HCT116 (cell line): ENCODE data around the gene SEC14L6. TPM values are rescaled to one million over a fixed set of nuclear protein-coding genes. Genes with fewer than 3 reads are reported as not detected.

Experiments
- ATAC-seq: fragments of 200-7000 bp; cut with Tn5 transposase; 2 replicates; pipeline ENCODE4 v1.9.1; 2020; ENCODE audit warnings: mild to moderate bottlenecking, moderate library complexity
- BruUV-seq: library from RNA; stranded (reverse); fragments of 400-500 nt; replicated peaks from 2 replicates; lab custom pipeline; 2021; lab: Mats Ljungman, UMichigan
- CTCF ChIA-PET: fragments of 300-600 bp; sonication (Branson Sonifier 250); formaldehyde crosslinking; loops from one replicate; lab custom pipeline; 2021; ENCODE audit warnings: antibody characterized with exemption; lab: Charles Lee
- POLR2A ChIA-PET: fragments of 300-600, 350-600 bp; sonication (Branson Sonifier 250); formaldehyde crosslinking; loops from one replicate; lab custom pipeline; 2021; ENCODE audit warnings: antibody characterized with exemption; lab: Charles Lee
- RAD21 ChIA-PET, 2 experiments: fragments of 300-600 bp; sonication (Branson Sonifier 250); formaldehyde crosslinking; loops; one replicate each; lab custom pipeline; 2023; ENCODE audit warnings: low total read pairs in 2 of 2; ENCODE audit not compliant: uncharacterized antibody in 2 of 2, unreplicated experiment in 2 of 2, low non-redundant PET in 1 of 2; lab: Charles Lee
- DNase-seq: peaks from one replicate; pipeline ENCODE4 v3.0.0-alpha.2; 2010; ENCODE audit warnings: low read depth, low spot score
- H2AFZ ChIP-seq: fragments of 200-600 bp; shearing (Covaris generic), sonication (generic); 2 replicates; pipeline ENCODE4 v1.6.1; 2017; ENCODE audit warnings: low read depth, mixed run types, mixed read lengths, antibody characterized with exemption, low read length; ENCODE audit not compliant: poor library complexity, severe bottlenecking
- H3K27ac ChIP-seq: 2 replicates; pipeline ENCODE4 v1.5.1; 2012; ENCODE audit warnings: low read depth, low read length
- H3K27me3 ChIP-seq: fragments of 200-600 bp; sonication (generic); 2 replicates; pipeline ENCODE4 v1.6.1; 2016; ENCODE audit warnings: mixed run types, low read length, mixed read lengths; ENCODE audit not compliant: insufficient read depth
- H3K36me3 ChIP-seq, 2 experiments: fragments of 200-500 bp in 1 of 2; fragments of 200-600 bp in 1 of 2; sonication (Bioruptor generic) in 1 of 2; sonication (generic) in 1 of 2; 2 replicates each; pipeline versions ENCODE4 v1.5.1 to v1.6.1; 2014 to 2016; ENCODE audit warnings: low read length in 2 of 2, inconsistent platforms in 1 of 2, mixed read lengths in 1 of 2, mixed run types in 1 of 2; ENCODE audit not compliant: insufficient read depth in 2 of 2, control insufficient read depth in 1 of 2
- H3K4me1 ChIP-seq, 2 experiments: fragments of 200-600 bp in 1 of 2; sonication (generic) in 1 of 2; 2 replicates each; pipeline versions ENCODE4 v1.5.1 to v1.6.1; 2012 to 2017; ENCODE audit warnings: low read length in 2 of 2, inconsistent platforms in 1 of 2, mild to moderate bottlenecking in 1 of 2, mixed read lengths in 1 of 2, mixed run types in 1 of 2, moderate library complexity in 1 of 2; ENCODE audit not compliant: insufficient read depth in 2 of 2, control insufficient read depth in 1 of 2
- H3K4me2 ChIP-seq: fragments of 200-600 bp; sonication (generic); 2 replicates; pipeline ENCODE4 v1.6.1; 2017; ENCODE audit warnings: mixed run types, low read length, mixed read lengths
- H3K4me3 ChIP-seq, 2 experiments: fragments of 200-600 bp in 1 of 2; sonication (generic) in 1 of 2; replicated peaks in 1 of 2; 2 replicates each; pipeline ENCODE4 v1.5.1; 2011 to 2016; ENCODE audit warnings: low read length in 2 of 2, control low read depth in 1 of 2, low read depth in 1 of 2, mild to moderate bottlenecking in 1 of 2, mixed read lengths in 1 of 2, mixed run types in 1 of 2
- H3K79me2 ChIP-seq: fragments of 200-600 bp; sonication (generic); 2 replicates; pipeline ENCODE4 v1.6.1; 2017; ENCODE audit warnings: mild to moderate bottlenecking, mixed run types, low read length, moderate library complexity, mixed read lengths; ENCODE audit not compliant: insufficient read depth
- H3K9ac ChIP-seq: fragments of 200-600 bp; sonication (generic); 2 replicates; pipeline ENCODE4 v1.6.1; 2016; ENCODE audit warnings: low read length, mixed read lengths
- H3K9me2 ChIP-seq: fragments of 200-600 bp; sonication (generic), shearing (Covaris generic); 2 replicates; pipeline ENCODE4 v1.6.1; 2017; ENCODE audit warnings: mixed run types, mild to moderate bottlenecking, moderate library complexity; ENCODE audit not compliant: insufficient read depth
- H3K9me3 ChIP-seq, 2 experiments: fragments of 200-500 bp in 1 of 2; fragments of 200-600 bp in 1 of 2; sonication (Bioruptor generic) in 1 of 2; sonication (generic) in 1 of 2; 2 replicates each; pipeline ENCODE4 v1.6.1; 2014 to 2017; ENCODE audit warnings: low read length in 2 of 2, mixed read lengths in 2 of 2, inconsistent platforms in 1 of 2, low read depth in 1 of 2, mild to moderate bottlenecking in 1 of 2, mixed run types in 1 of 2, moderate library complexity in 1 of 2; ENCODE audit not compliant: control insufficient read depth in 1 of 2, insufficient read depth in 1 of 2
- H4K20me1 ChIP-seq: fragments of 200-600 bp; sonication (generic), shearing (Covaris generic); 2 replicates; pipeline ENCODE4 v1.6.1; 2017; ENCODE audit warnings: mixed run types, mild to moderate bottlenecking, moderate library complexity; ENCODE audit not compliant: insufficient read depth
- CBX3 ChIP-seq: IDR thresholded peaks from 2 replicates; pipeline ENCODE4 v1.6.1; 2012; ENCODE audit warnings: low read depth
- ELF1 ChIP-seq: IDR thresholded peaks from 2 replicates; pipeline ENCODE4 v1.6.1; 2012; ENCODE audit warnings: low read depth, borderline replicate concordance
- JUND ChIP-seq: IDR thresholded peaks from 2 replicates; pipeline ENCODE4 v1.6.1; 2012
- POLR2A ChIP-seq: IDR thresholded peaks from 2 replicates; pipeline ENCODE4 v1.7.0; 2011; ENCODE audit warnings: borderline replicate concordance; ENCODE audit not compliant: insufficient read depth, insufficient read length; ENCODE audit errors: extremely low read depth
- RAD21 ChIP-seq: IDR thresholded peaks from 2 replicates; pipeline ENCODE4 v1.6.1; 2012; ENCODE audit warnings: low read depth, mild to moderate bottlenecking
- SIN3A ChIP-seq: IDR thresholded peaks from 2 replicates; pipeline ENCODE4 v1.6.1; 2012; ENCODE audit warnings: low read depth
- SP1 ChIP-seq: IDR thresholded peaks from 2 replicates; pipeline ENCODE4 v1.6.1; 2012; ENCODE audit warnings: low read depth
- SRF ChIP-seq: IDR thresholded peaks from 2 replicates; pipeline ENCODE4 v1.6.1; 2012; ENCODE audit warnings: low read depth
- TCF7L2 ChIP-seq: IDR thresholded peaks from 2 replicates; pipeline ENCODE4 v1.7.0; 2011; ENCODE audit warnings: borderline replicate concordance, inconsistent platforms; ENCODE audit not compliant: insufficient read depth, insufficient read length; ENCODE audit errors: extremely low read depth
- YY1 ChIP-seq: IDR thresholded peaks from 2 replicates; pipeline ENCODE4 v1.6.1; 2011; ENCODE audit warnings: low read length, low read depth, moderate library complexity, mild to moderate bottlenecking; ENCODE audit not compliant: insufficient replicate concordance; ENCODE audit errors: extremely low read depth
- ZNF274 ChIP-seq: fragments of 200-500 bp; sonication (Bioruptor generic); IDR thresholded peaks from 2 replicates; pipeline ENCODE4 v1.6.1; 2014; ENCODE audit warnings: mild to moderate bottlenecking, low read depth, low read length, inconsistent platforms
- intact Hi-C: fragments of 100-400 bp; cut with micrococcal nuclease; formaldehyde crosslinking; loops from 2 replicates; pipeline ENCODE4 v1.10.0; 2022
- total RNA-seq: library from RNA; stranded (reverse); gene quantifications from one replicate; pipeline ENCODE4 v1.2.1, GENCODE V29; 2021; ENCODE audit not compliant: unreplicated experiment
- TF ChIP-seq, protein P1 (sequence below): IDR thresholded peaks from 2 replicates; pipeline ENCODE4 v1.6.1; 2012
- TF ChIP-seq, protein P2 (sequence below), 3 experiments: fragments of 200-600 bp in 1 of 3; sonication (generic) in 1 of 3; IDR thresholded peaks in 2 of 3; conservative IDR thresholded peaks in 1 of 3; 2 replicates each; pipeline ENCODE4 v1.5.1; 2012 to 2017; ENCODE audit warnings: low read depth in 2 of 3, low read length in 2 of 3, antibody characterized with exemption in 1 of 3, borderline replicate concordance in 1 of 3, control low read depth in 1 of 3, mild to moderate bottlenecking in 1 of 3, mixed read lengths in 1 of 3, mixed run types in 1 of 3, moderate library complexity in 1 of 3; ENCODE audit not compliant: insufficient read depth in 1 of 3
- TF ChIP-seq, protein P3 (sequence below): IDR thresholded peaks from 2 replicates; pipeline ENCODE4 v1.6.1; 2011; ENCODE audit warnings: mild to moderate bottlenecking, low read length, moderate library complexity; ENCODE audit not compliant: insufficient replicate concordance; ENCODE audit errors: extremely low read depth

The SEC14L6 gene
- total RNA-seq, 1 experiment from 2014 or later: not detected

DNA sequence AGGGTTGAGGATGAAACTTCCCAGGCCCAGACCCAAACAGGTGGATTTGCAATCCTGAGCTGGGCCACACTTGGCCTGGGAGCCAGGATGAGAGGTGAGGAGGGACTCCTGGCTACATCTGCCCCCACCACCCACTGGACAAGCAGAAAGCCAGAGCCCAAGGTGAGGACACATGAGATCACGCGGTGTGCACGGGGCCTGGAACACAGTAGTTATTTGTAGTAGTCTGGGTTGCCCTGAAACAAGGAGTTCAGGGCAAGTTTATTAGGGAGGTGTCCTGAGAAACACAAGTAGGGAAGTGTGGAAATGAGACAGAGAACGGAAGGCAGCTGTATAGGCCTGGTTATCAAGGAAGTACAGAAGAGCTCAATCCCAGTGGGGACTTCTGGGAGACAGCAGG, 647 bp upstream of the SEC14L6 start:
- Histone ChIP-seq H3K4me2 (no peak overlapping the region), H3K27ac (no peak overlapping the region), H3K9ac (no peak overlapping the region), H3K4me1 (no peaks in the 10 kb centered on the region), H4K20me1 (no peaks in the 10 kb centered on the region), H3K27me3 (no peaks in the 10 kb centered on the region), H3K36me3 (no peaks in the 10 kb centered on the region), H3K4me3 (no peak overlapping the region), H3K9me2 (no peaks in the 10 kb centered on the region), H3K9me3 (no peaks in the 10 kb centered on the region), H3K79me2 (no peaks in the 10 kb centered on the region), H2AFZ (no peak overlapping the region)
- RAD21 ChIA-PET: no interaction called here
- ATAC-seq (no peak), DNase-seq (no peak)
- no TSS peak for BruUV-seq
- intact Hi-C loops: no loop called here
- TF ChIP-seq JUND: no peak
- TF ChIP-seq ELF1: no peak
- no peak for TF ChIP-seq YY1
- no peak for TF ChIP-seq RAD21
- TF ChIP-seq, protein P1, sequence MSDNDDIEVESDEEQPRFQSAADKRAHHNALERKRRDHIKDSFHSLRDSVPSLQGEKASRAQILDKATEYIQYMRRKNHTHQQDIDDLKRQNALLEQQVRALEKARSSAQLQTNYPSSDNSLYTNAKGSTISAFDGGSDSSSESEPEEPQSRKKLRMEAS: no peak
- CTCF ChIA-PET: no interaction called here
- POLR2A ChIA-PET: no interaction called here

DNA sequence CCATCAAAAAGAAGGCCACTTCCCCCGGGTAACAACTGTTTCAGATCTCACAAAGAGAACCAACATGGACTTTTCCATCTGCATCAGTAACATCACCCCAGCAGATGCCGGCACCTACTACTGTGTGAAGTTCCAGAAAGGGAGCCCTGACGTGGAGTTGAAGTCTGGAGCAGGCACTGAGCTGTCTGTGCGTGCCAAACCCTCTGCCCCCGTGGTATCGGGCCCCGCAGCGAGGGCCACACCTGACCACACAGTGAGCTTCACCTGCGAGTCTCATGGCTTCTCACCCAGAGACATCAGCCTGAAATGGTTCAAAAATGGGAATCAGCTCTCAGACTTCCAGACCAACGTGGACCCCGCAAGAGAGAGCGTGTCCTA, 3.7 kb downstream of the SEC14L6 start:
- BruUV-seq: no TSS peak
- no peaks in the 10 kb centered on the region for H3K9me3 ChIP-seq
- H4K20me1 ChIP-seq: no peaks in the 10 kb centered on the region
- TF ChIP-seq TCF7L2 (no peak), POLR2A (no peak), ELF1 (no peak), SRF (no peak), CBX3 (no peak), SP1 (no peak), ZNF274 (no peak), RAD21 (no peak), SIN3A (no peak), YY1 (no peak)
- TF ChIP-seq, protein P2, sequence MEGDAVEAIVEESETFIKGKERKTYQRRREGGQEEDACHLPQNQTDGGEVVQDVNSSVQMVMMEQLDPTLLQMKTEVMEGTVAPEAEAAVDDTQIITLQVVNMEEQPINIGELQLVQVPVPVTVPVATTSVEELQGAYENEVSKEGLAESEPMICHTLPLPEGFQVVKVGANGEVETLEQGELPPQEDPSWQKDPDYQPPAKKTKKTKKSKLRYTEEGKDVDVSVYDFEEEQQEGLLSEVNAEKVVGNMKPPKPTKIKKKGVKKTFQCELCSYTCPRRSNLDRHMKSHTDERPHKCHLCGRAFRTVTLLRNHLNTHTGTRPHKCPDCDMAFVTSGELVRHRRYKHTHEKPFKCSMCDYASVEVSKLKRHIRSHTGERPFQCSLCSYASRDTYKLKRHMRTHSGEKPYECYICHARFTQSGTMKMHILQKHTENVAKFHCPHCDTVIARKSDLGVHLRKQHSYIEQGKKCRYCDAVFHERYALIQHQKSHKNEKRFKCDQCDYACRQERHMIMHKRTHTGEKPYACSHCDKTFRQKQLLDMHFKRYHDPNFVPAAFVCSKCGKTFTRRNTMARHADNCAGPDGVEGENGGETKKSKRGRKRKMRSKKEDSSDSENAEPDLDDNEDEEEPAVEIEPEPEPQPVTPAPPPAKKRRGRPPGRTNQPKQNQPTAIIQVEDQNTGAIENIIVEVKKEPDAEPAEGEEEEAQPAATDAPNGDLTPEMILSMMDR (IDR thresholded peaks at IDR 0.05 in 2 of 3, conservative IDR thresholded peaks at IDR 0.05 in 1 of 3; ENCODE audit: borderline replicate concordance in 1 of 3, insufficient read depth in 1 of 3, low read depth in 2 of 3, low read length in 2 of 3): no peak
- TF ChIP-seq, protein P3, sequence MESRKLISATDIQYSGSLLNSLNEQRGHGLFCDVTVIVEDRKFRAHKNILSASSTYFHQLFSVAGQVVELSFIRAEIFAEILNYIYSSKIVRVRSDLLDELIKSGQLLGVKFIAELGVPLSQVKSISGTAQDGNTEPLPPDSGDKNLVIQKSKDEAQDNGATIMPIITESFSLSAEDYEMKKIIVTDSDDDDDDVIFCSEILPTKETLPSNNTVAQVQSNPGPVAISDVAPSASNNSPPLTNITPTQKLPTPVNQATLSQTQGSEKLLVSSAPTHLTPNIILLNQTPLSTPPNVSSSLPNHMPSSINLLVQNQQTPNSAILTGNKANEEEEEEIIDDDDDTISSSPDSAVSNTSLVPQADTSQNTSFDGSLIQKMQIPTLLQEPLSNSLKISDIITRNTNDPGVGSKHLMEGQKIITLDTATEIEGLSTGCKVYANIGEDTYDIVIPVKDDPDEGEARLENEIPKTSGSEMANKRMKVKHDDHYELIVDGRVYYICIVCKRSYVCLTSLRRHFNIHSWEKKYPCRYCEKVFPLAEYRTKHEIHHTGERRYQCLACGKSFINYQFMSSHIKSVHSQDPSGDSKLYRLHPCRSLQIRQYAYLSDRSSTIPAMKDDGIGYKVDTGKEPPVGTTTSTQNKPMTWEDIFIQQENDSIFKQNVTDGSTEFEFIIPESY: no peak
- no peak overlapping the region for H3K27ac ChIP-seq
- H3K79me2 ChIP-seq: no peaks in the 10 kb centered on the region
- DNase-seq (no peak), ATAC-seq (no peak)
- H3K4me3 ChIP-seq: no peak overlapping the region
- no peak overlapping the region for H2AFZ ChIP-seq
- no peaks in the 10 kb centered on the region for H3K27me3 ChIP-seq
- H3K4me2 ChIP-seq: no peak overlapping the region
- no peaks in the 10 kb centered on the region for H3K9me2 ChIP-seq
- ChIA-PET CTCF (no interaction called here), POLR2A (no interaction called here), RAD21 (no interaction called here)
- H3K36me3 ChIP-seq: no peaks in the 10 kb centered on the region
- no peak overlapping the region for H3K9ac ChIP-seq
- intact Hi-C loops: no loop called here
- no peaks in the 10 kb centered on the region for H3K4me1 ChIP-seq
